ENCODE data around the gene HIGD1B.

DNA sequence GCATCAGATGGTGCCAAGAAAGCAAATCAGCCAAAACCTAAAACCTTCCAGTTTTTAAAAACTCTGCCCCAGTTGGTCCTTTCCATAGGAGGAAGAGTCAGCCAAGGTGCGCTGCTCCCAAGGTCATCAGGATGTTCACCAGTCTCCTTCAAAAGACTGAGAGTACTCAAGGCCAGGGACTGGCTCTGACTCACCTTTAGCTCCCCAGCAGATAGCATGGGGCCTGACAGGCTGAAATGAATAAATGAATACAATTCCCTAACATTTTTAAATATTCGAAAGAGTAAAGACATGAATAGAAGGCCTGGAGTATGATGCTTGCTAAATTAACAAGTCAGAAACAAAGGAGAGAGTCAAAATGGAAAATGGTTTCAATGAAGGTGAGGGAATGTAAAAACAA, 32.4 kb downstream of the HIGD1B start:
- TF ChIP-seq, protein P1, sequence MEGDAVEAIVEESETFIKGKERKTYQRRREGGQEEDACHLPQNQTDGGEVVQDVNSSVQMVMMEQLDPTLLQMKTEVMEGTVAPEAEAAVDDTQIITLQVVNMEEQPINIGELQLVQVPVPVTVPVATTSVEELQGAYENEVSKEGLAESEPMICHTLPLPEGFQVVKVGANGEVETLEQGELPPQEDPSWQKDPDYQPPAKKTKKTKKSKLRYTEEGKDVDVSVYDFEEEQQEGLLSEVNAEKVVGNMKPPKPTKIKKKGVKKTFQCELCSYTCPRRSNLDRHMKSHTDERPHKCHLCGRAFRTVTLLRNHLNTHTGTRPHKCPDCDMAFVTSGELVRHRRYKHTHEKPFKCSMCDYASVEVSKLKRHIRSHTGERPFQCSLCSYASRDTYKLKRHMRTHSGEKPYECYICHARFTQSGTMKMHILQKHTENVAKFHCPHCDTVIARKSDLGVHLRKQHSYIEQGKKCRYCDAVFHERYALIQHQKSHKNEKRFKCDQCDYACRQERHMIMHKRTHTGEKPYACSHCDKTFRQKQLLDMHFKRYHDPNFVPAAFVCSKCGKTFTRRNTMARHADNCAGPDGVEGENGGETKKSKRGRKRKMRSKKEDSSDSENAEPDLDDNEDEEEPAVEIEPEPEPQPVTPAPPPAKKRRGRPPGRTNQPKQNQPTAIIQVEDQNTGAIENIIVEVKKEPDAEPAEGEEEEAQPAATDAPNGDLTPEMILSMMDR (IDR thresholded peaks at IDR 0.05; ENCODE audit: insufficient read depth, low read length) = no peak
- TF ChIP-seq POLR2AphosphoS5 (IDR thresholded peaks at IDR 0.05; ENCODE audit: low read depth) = no peak
